ENCODE measurements around the gene FAM171A1.

FAM171A1 gene

GRCh38 chr10:15242261-15242840 is 128.7 kb downstream of the FAM171A1 start:
- H3K4me3 ChIP-seq (ENCODE audit: control insufficient read depth, low read depth, low read length): no peak overlapping the region
- DNase-seq (ENCODE audit: low read depth): no peak
- TF ChIP-seq CTCF (IDR thresholded peaks at IDR 0.05; ENCODE audit: control insufficient read depth, insufficient read depth, low read depth, low read length, missing control alignments): no peak

DNA sequence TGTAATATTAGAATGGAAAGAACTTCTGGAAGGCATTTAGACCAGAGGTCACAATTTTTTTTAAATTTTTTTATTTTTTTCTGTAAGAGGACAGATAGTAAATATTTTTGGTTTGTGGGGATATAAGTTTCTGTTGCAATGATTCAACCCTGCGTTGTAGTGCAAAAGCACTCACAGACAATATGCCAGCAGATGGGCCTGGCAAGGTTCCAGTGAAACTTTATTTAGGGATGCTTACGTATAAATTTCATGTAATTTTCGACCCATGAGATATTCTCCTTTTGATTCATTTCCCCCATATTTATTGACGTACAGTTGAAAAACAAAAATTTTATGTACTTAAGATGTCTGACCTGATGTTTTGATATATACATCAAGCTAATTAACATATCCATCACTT is 129.8 kb downstream of the FAM171A1 start:
- no peak overlapping the region for H3K4me3 ChIP-seq (ENCODE audit: control insufficient read depth, low read depth, low read length)

GRCh38 chr10:15238555-15239335 is 132.3 kb downstream of the FAM171A1 start:
- no peak for DNase-seq (ENCODE audit: low read depth)
- no peak for TF ChIP-seq CTCF (IDR thresholded peaks at IDR 0.05; ENCODE audit: control insufficient read depth, insufficient read depth, low read depth, low read length, missing control alignments)
- H3K4me3 ChIP-seq (ENCODE audit: control insufficient read depth, low read depth, low read length): no peak overlapping the region

More for the DNA sequence above, 129.8 kb downstream of the FAM171A1 start:
- no peak for DNase-seq (ENCODE audit: low read depth)
- TF ChIP-seq CTCF (IDR thresholded peaks at IDR 0.05; ENCODE audit: control insufficient read depth, insufficient read depth, low read depth, low read length, missing control alignments): no peak

DNA sequence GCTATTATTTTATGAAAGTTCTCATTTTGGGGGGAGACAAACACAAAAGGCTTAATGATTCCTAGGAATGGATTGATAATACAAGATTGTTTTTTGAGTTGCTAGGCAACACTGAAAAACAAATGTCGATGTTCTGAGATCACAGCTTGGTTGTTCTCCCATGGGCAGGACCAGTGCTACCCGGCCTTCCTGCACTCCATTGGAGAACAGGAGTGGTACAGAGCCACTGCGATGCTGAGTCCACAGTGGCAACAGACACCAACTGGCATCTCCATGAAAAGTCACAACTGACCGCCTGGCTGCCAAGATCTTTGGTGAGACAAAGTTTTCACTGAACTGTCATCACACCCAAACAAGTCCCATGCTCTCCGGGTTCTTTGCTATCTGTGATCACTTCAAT is 133.7 kb downstream of the FAM171A1 start:
- H3K4me3 ChIP-seq (ENCODE audit: control insufficient read depth, low read depth, low read length): no peak overlapping the region
- TF ChIP-seq CTCF (IDR thresholded peaks at IDR 0.05; ENCODE audit: control insufficient read depth, insufficient read depth, low read depth, low read length, missing control alignments): no peak
- no peak for DNase-seq (ENCODE audit: low read depth)

GRCh38 chr10:15236340-15236739 is 134.7 kb downstream of the FAM171A1 start:
- no peak overlapping the region for H3K4me3 ChIP-seq (ENCODE audit: control insufficient read depth, low read depth, low read length)
- TF ChIP-seq CTCF (IDR thresholded peaks at IDR 0.05; ENCODE audit: control insufficient read depth, insufficient read depth, low read depth, low read length, missing control alignments): no peak
- DNase-seq (ENCODE audit: low read depth): no peak

- no peak overlapping the region for H3K4me3 ChIP-seq (ENCODE audit: control insufficient read depth, low read depth, low read length)
- TF ChIP-seq CTCF (IDR thresholded peaks at IDR 0.05; ENCODE audit: control insufficient read depth, insufficient read depth, low read depth, low read length, missing control alignments): no peak
- no peak for DNase-seq (ENCODE audit: low read depth)
Observed at GRCh38 chr10:15232279-15232678, 138.8 kb downstream of the FAM171A1 start.
